Measurements from ENCODE around the gene RRAGD. TPM values are rescaled to one million over a fixed set of nuclear protein-coding genes. Genes with fewer than 3 reads are reported as not detected.

RRAGD gene
- total RNA-seq, 1 donor from 2014 or later = 3.4 TPM

DNA sequence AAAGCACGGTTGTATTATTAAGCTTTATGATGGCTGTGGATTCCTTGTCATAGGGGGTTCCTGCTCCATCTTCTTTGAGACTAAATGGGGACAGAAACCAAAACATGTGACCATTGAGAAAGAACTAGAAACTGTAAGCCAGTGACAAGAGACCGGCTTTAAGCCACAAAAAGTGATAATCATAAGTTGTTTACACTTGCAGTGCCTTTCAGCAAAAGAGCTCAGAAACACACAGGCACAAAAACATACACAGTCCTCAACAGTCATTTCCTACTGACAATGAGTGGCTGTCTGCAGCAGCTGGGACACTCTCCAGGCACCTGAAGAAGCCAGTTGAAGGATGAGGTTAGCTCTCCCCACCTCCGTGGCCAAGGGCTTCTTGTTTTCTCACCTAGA lies 39.6 kb downstream of the RRAGD start:
- TF ChIP-seq, protein P1, sequence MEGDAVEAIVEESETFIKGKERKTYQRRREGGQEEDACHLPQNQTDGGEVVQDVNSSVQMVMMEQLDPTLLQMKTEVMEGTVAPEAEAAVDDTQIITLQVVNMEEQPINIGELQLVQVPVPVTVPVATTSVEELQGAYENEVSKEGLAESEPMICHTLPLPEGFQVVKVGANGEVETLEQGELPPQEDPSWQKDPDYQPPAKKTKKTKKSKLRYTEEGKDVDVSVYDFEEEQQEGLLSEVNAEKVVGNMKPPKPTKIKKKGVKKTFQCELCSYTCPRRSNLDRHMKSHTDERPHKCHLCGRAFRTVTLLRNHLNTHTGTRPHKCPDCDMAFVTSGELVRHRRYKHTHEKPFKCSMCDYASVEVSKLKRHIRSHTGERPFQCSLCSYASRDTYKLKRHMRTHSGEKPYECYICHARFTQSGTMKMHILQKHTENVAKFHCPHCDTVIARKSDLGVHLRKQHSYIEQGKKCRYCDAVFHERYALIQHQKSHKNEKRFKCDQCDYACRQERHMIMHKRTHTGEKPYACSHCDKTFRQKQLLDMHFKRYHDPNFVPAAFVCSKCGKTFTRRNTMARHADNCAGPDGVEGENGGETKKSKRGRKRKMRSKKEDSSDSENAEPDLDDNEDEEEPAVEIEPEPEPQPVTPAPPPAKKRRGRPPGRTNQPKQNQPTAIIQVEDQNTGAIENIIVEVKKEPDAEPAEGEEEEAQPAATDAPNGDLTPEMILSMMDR (IDR thresholded peaks at IDR 0.05; ENCODE audit: insufficient read depth, low read length, severe bottlenecking) = no peak
- H3K4me3 ChIP-seq (ENCODE audit: low read depth, low read length) = no peak overlapping the region
- no peak for FAIRE-seq

DNA sequence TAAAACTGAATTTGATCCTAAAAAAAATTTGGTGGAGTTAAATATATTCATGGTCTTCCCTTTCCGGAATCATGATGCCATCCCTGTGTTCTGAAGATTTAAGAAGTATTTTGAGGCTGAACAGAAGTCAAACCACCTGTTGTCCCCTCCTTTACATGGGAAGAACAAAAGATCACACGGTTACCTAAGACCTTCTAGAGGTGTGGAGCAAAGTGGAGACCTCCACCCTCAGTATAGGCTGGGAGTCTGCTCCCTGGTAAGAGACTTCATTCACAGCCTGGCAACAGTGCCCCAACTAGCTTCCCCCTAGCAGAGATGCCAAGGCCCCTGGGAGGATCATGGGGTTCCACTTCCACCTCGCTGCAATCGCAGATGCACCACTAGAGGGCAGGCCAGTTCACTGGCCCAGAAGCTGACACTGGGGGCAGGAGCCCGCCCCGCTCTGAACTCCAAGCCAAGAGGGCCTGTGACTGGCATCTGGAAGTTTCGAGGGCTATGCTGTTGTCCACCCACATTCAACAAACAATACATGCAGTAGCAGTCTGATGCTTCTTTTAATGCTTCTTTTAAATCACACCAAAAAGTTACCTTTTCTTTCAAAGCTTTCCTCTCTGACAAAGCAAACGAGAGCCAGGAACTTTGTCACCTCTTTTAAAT lies 40.1 kb downstream of the RRAGD start:
- TF ChIP-seq, protein P1 (IDR thresholded peaks at IDR 0.05; ENCODE audit: insufficient read depth, low read length, severe bottlenecking) = peak; percentile 99
- H3K36me3 ChIP-seq (ENCODE audit: control insufficient read depth, insufficient read depth, low read length) = no peaks in the 10 kb centered on the region
- no peak overlapping the region for H3K4me3 ChIP-seq (ENCODE audit: low read depth, low read length)
- no peak for FAIRE-seq
- DNase-seq (ENCODE audit: low read depth) = peak; percentile 46
- no peaks in the 10 kb centered on the region for H3K27me3 ChIP-seq (ENCODE audit: control insufficient read depth, insufficient read depth, low read length)

More for the DNA sequence above, 39.6 kb downstream of the RRAGD start:
- DNase-seq (ENCODE audit: low read depth) = no peak
- no peaks in the 10 kb centered on the region for H3K27me3 ChIP-seq (ENCODE audit: control insufficient read depth, insufficient read depth, low read length)
- no peaks in the 10 kb centered on the region for H3K36me3 ChIP-seq (ENCODE audit: control insufficient read depth, insufficient read depth, low read length)

DNA sequence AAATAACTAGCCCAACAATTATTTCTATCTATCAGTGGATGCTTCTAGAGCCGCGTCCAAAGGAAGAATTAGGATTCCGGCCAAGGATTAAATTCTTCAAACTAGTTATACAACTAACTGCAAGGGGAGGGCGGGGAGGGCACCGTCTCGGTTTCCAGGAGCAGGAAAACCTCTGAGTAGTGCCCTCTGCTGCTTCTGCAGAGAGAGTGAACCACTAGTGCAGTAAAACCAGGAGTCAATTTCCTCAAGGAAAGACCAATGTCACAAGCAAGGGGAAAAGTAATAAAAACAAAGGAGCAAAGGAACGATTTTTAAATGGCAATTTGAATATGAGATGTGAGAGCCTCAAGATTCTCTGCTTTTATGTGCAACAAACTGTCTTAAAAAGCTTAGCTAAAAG lies 43.1 kb downstream of the RRAGD start:
- Histone ChIP-seq H3K36me3 (ENCODE audit: control insufficient read depth, insufficient read depth, low read length) (no peaks in the 10 kb centered on the region), H3K27me3 (ENCODE audit: control insufficient read depth, insufficient read depth, low read length) (peaks cover 2% of the 10 kb centered on the region), H3K4me3 (ENCODE audit: low read depth, low read length) (no peak overlapping the region)
- TF ChIP-seq, protein P1 (IDR thresholded peaks at IDR 0.05; ENCODE audit: insufficient read depth, low read length, severe bottlenecking) = peak; percentile 53
- FAIRE-seq (no peak), DNase-seq (ENCODE audit: low read depth) (peak; percentile 63)

DNA sequence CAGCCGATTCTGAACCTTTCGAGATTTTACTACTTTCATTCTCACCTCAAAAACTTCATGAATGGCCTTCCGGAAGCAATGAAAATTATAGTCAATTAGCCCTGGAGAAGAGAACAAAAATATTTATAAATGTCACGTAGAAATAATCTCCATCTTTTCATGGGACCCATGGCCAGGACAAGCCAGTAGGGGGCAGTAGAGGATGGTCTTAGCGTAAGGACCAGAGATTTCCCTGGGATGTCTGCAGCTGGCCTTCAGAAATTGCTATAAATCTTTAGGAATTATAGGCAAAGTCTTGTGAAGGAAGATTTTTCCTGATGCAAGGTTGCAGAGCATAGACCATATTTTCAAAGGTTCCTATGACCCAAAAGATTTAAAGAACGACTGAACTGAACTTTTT lies 44.0 kb downstream of the RRAGD start:
- DNase-seq (ENCODE audit: low read depth) = peak; percentile 36
- no peak for FAIRE-seq
- H3K27me3 ChIP-seq (ENCODE audit: control insufficient read depth, insufficient read depth, low read length) = peaks cover 2% of the 10 kb centered on the region
- TF ChIP-seq, protein P1 (IDR thresholded peaks at IDR 0.05; ENCODE audit: insufficient read depth, low read length, severe bottlenecking) = peak; percentile 64
- H3K4me3 ChIP-seq (ENCODE audit: low read depth, low read length) = no peak overlapping the region
- no peaks in the 10 kb centered on the region for H3K36me3 ChIP-seq (ENCODE audit: control insufficient read depth, insufficient read depth, low read length)

DNA sequence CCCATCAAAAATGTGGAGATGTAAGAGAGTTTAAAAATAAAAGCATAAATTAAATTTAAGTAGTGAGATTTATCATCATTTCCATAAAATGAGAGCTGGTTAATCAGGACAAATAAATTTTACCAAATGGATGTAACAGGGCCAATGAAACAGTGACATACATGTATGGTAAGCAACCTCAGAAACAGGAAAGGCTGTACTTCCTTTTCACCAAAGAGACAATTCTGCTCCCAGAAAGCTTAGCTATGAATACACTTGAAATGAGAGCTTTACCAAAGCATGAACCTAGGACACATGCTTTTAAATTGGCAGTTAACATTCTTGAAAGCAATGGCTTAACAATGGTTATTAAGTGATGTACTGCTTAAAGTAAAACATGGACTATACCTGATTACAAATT lies 47.5 kb downstream of the RRAGD start:
- FAIRE-seq (no peak), DNase-seq (ENCODE audit: low read depth) (no peak)
- Histone ChIP-seq H3K4me3 (ENCODE audit: low read depth, low read length) (no peak overlapping the region), H3K27me3 (ENCODE audit: control insufficient read depth, insufficient read depth, low read length) (peaks cover 2% of the 10 kb centered on the region), H3K36me3 (ENCODE audit: control insufficient read depth, insufficient read depth, low read length) (no peaks in the 10 kb centered on the region)
- TF ChIP-seq, protein P1 (IDR thresholded peaks at IDR 0.05; ENCODE audit: insufficient read depth, low read length, severe bottlenecking) = no peak

DNA sequence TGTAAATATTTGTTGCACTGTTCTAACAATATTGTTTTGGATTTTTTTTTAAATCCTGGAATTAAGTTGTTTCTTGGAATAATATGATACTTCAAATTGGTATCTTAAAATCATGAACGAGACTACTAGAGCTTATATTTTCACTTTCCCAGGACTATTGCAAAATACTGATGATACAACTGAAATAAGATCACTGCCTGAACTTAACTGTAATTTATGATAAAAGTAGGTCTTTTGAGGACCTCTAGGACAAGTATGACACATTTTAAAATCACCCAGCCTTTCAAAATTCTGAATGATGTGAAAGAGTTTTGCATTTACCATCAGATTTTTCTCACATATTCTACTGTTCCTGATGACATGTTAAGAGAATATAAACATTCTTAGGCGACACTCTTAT lies 50.9 kb downstream of the RRAGD start:
- FAIRE-seq (no peak), DNase-seq (ENCODE audit: low read depth) (no peak)
- H3K27me3 ChIP-seq (ENCODE audit: control insufficient read depth, insufficient read depth, low read length) = no peaks in the 10 kb centered on the region
- H3K4me3 ChIP-seq (ENCODE audit: low read depth, low read length) = no peak overlapping the region
- TF ChIP-seq, protein P1 (IDR thresholded peaks at IDR 0.05; ENCODE audit: insufficient read depth, low read length, severe bottlenecking) = no peak
- H3K36me3 ChIP-seq (ENCODE audit: control insufficient read depth, insufficient read depth, low read length) = no peaks in the 10 kb centered on the region
